ENCODE data around the gene TMOD1. TPM values are rescaled to one million over a fixed set of nuclear protein-coding genes. Genes with fewer than 3 reads are reported as not detected.

The TMOD1 gene
- total and polyA plus RNA-seq, 9 of the 15 experiments (the other 6 are each of a cell fraction or from before 2014, with no cell fraction given): 7.1 to 41.2 (median 14.2) TPM

DNA sequence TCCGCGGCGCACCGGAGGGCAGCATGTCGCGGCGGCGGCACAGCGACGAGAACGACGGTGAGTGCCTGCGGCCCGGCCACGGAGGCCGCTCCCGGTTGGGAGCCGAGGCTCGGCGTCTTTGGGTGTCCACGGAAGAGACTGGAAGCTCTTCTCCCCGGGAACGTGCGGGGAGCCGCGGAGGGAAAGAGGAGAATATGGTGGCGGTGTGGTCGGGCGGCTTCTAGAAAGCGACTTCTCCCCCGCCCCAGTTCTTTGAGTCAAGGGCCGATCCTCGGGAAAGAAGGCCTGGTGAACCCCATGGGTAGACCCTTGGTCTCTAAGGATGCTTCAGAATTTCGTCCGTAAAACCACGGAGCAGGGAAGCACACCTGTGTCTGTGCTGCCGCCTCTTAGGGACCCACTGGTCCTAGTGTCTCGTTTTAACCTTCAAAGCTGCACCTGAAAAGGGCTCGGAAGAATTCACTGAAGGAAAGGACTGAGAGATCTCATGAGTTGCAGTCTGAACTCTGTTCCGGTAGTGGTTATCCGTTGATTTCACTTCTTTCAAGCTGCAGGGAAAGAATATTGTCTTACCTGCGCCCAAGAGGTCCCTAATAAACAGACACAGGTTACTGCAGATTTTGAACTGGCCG lies 132.5 kb downstream of the TMOD1 start (continued):
- TF ChIP-seq, protein P1, sequence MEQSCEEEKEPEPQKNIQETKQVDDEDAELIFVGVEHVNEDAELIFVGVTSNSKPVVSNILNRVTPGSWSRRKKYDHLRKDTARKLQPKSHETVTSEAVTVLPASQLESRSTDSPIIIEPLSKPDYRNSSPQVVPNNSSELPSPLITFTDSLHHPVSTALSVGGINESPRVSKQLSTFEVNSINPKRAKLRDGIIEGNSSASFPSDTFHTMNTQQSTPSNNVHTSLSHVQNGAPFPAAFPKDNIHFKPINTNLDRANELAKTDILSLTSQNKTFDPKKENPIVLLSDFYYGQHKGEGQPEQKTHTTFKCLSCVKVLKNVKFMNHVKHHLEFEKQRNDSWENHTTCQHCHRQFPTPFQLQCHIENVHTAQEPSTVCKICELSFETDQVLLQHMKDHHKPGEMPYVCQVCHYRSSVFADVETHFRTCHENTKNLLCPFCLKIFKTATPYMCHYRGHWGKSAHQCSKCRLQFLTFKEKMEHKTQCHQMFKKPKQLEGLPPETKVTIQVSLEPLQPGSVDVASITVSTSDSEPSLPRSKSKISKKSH (CRISPR knock-in tag; IDR thresholded peaks at IDR 0.05): no peak
- TF ChIP-seq HCFC1 (IDR thresholded peaks at IDR 0.05; ENCODE audit: low read depth, low read length) (no peak), ZNF407 (IDR thresholded peaks at IDR 0.05; ENCODE audit: low read depth) (no peak), ZNF408 (CRISPR knock-in tag; IDR thresholded peaks at IDR 0.05; ENCODE audit: low read depth) (no peak), ZHX1 (conservative IDR thresholded peaks at IDR 0.05; ENCODE audit: low read length) (no peak), IRF2 (CRISPR knock-in tag; IDR thresholded peaks at IDR 0.05) (no peak), PCBP1 (IDR thresholded peaks at IDR 0.05; ENCODE audit: low read depth, low read length, poor library complexity, severe bottlenecking) (peak; percentile 49), ZNF696 (CRISPR knock-in tag; conservative IDR thresholded peaks at IDR 0.05) (no peak), PHTF2 (CRISPR knock-in tag; IDR thresholded peaks at IDR 0.05) (no peak)
- TF ChIP-seq, protein P2, sequence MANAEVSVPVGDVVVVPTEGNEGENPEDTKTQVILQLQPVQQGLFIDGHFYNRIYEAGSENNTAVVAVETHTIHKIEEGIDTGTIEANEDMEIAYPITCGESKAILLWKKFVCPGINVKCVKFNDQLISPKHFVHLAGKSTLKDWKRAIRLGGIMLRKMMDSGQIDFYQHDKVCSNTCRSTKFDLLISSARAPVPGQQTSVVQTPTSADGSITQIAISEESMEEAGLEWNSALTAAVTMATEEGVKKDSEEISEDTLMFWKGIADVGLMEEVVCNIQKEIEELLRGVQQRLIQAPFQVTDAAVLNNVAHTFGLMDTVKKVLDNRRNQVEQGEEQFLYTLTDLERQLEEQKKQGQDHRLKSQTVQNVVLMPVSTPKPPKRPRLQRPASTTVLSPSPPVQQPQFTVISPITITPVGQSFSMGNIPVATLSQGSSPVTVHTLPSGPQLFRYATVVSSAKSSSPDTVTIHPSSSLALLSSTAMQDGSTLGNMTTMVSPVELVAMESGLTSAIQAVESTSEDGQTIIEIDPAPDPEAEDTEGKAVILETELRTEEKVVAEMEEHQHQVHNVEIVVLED (CRISPR knock-in tag; IDR thresholded peaks at IDR 0.05): no peak
- TF ChIP-seq, protein P3, sequence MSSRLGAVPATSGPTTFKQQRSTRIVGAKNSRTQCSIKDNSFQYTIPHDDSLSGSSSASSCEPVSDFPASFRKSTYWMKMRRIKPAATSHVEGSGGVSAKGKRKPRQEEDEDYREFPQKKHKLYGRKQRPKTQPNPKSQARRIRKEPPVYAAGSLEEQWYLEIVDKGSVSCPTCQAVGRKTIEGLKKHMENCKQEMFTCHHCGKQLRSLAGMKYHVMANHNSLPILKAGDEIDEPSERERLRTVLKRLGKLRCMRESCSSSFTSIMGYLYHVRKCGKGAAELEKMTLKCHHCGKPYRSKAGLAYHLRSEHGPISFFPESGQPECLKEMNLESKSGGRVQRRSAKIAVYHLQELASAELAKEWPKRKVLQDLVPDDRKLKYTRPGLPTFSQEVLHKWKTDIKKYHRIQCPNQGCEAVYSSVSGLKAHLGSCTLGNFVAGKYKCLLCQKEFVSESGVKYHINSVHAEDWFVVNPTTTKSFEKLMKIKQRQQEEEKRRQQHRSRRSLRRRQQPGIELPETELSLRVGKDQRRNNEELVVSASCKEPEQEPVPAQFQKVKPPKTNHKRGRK (tag; IDR thresholded peaks at IDR 0.05): no peak

All from K562 (cell line).